Endothelial cell of umbilical vein (primary cell): Measurements from ENCODE around the gene FOXF1. TPM values are rescaled to one million over a fixed set of nuclear protein-coding genes. Genes with fewer than 3 reads are reported as not detected.

ENCODE experiments used
- BruUV-seq: library from RNA; stranded (reverse); fragments of 400-500 nt; replicated peaks from 2 replicates; lab custom pipeline; 2021; lab: Mats Ljungman, UMichigan
- CTCF ChIA-PET: fragments of 300-600, 350-600 bp; sonication (Branson Sonifier 250); formaldehyde crosslinking; loops from one replicate; lab custom pipeline; 2021; ENCODE audit warnings: antibody characterized with exemption, inconsistent platforms; lab: Charles Lee
- POLR2A ChIA-PET: fragments of 300-600, 350-600 bp; sonication (Branson Sonifier 250); formaldehyde crosslinking; loops from one replicate; lab custom pipeline; 2021; ENCODE audit warnings: antibody characterized with exemption, inconsistent platforms; lab: Charles Lee
- DNase-seq: peaks from one replicate; pipeline ENCODE4 v3.0.0-alpha.2; 2011; ENCODE audit warnings: low read depth, low spot score
- FAIRE-seq: peaks from 2 replicates; lab custom pipeline; 2011; peaks lifted over from hg19 to GRCh38; lab: Jason Lieb, UNC
- H2AFZ ChIP-seq: 2 replicates; pipeline ENCODE4 v1.6.0; 2012; ENCODE audit warnings: low read depth, low read length, control low read depth, inconsistent platforms
- H3K27ac ChIP-seq: 2 replicates; pipeline ENCODE4 v1.5.1; 2011; ENCODE audit warnings: low read depth, mild to moderate bottlenecking, control low read depth, low read length, moderate library complexity; ENCODE audit not compliant: insufficient read depth
- H3K27me3 ChIP-seq, 2 experiments: 2 replicates each; pipeline versions ENCODE4 v1.6.0 to v1.6.1; 2011; ENCODE audit warnings: low read length in 2 of 2, mixed read lengths in 1 of 2; ENCODE audit not compliant: control insufficient read depth in 2 of 2, insufficient read depth in 2 of 2
- H3K36me3 ChIP-seq, 2 experiments: 2 replicates in 1 of 2; 3 replicates in 1 of 2; pipeline ENCODE4 v1.5.1; 2011; ENCODE audit warnings: low read length in 2 of 2, mild to moderate bottlenecking in 1 of 2, moderate library complexity in 1 of 2; ENCODE audit not compliant: control insufficient read depth in 2 of 2, insufficient read depth in 2 of 2; ENCODE audit errors: extremely low read depth in 1 of 2
- H3K4me1 ChIP-seq: 3 replicates; pipeline ENCODE4 v1.5.1; 2011; ENCODE audit warnings: mild to moderate bottlenecking, low read length; ENCODE audit not compliant: control insufficient read depth, insufficient read depth; ENCODE audit errors: extremely low read depth
- H3K4me2 ChIP-seq: 2 replicates; pipeline ENCODE4 v1.6.1; 2011; ENCODE audit warnings: low read length, control low read depth, mixed read lengths; ENCODE audit not compliant: insufficient read depth
- H3K4me3 ChIP-seq, 3 experiments: fragments of 200-600 bp in 1 of 3; sonication (generic), shearing (Covaris generic) in 1 of 3; replicated peaks in 1 of 3; 2 replicates each; pipeline ENCODE4 v1.5.1; 2011 to 2016; ENCODE audit warnings: control low read depth in 3 of 3, low read length in 3 of 3, mild to moderate bottlenecking in 2 of 3, inconsistent platforms in 1 of 3, low read depth in 1 of 3, moderate library complexity in 1 of 3; ENCODE audit not compliant: insufficient read depth in 1 of 3
- H3K79me2 ChIP-seq: 2 replicates; pipeline ENCODE4 v1.6.0; 2012; ENCODE audit warnings: low read length, inconsistent platforms; ENCODE audit not compliant: control insufficient read depth, insufficient read depth
- H3K9ac ChIP-seq: replicated peaks from 2 replicates; pipeline ENCODE3; 2011; ENCODE audit warnings: low read length, control low read depth; ENCODE audit not compliant: insufficient read depth; ENCODE audit errors: extremely low read depth
- H3K9me1 ChIP-seq: replicated peaks from 3 replicates; pipeline ENCODE4 v1.6.0; 2011; ENCODE audit warnings: mild to moderate bottlenecking, low read length; ENCODE audit not compliant: control insufficient read depth, insufficient read depth; ENCODE audit errors: extremely low read depth
- H3K9me3 ChIP-seq: replicated peaks from 2 replicates; pipeline ENCODE4 v1.5.1; 2012; ENCODE audit warnings: low read length, inconsistent platforms; ENCODE audit not compliant: control insufficient read depth, insufficient read depth
- H4K20me1 ChIP-seq: replicated peaks from 2 replicates; pipeline ENCODE3; 2011; ENCODE audit warnings: mild to moderate bottlenecking, low read length; ENCODE audit not compliant: control insufficient read depth, insufficient read depth; ENCODE audit errors: extremely low read depth
- CTCF ChIP-seq, 2 donors: IDR thresholded peaks; 1 replicate in 1 of 2; 2 replicates in 1 of 2; pipeline ENCODE4 v1.5.1; 2011; ENCODE audit warnings: low read length in 2 of 2, mild to moderate bottlenecking in 2 of 2, moderate library complexity in 2 of 2, control low read depth in 1 of 2, inconsistent platforms in 1 of 2, low read depth in 1 of 2; ENCODE audit not compliant: insufficient read depth in 1 of 2; ENCODE audit errors: extremely low read depth in 1 of 2
- EZH2 ChIP-seq: IDR thresholded peaks from 2 replicates; pipeline ENCODE4 v1.6.1; 2012; ENCODE audit warnings: borderline replicate concordance, low read depth, mild to moderate bottlenecking, moderate library complexity, low read length, inconsistent platforms; ENCODE audit not compliant: severe bottlenecking
- FOS ChIP-seq: IDR thresholded peaks from 2 replicates; pipeline ENCODE4 v1.6.1; 2011; ENCODE audit warnings: mild to moderate bottlenecking, low read length, moderate library complexity, borderline replicate concordance; ENCODE audit not compliant: insufficient read depth
- GATA2 ChIP-seq: IDR thresholded peaks from 2 replicates; pipeline ENCODE4 v1.7.0; 2011; ENCODE audit warnings: low read depth, mild to moderate bottlenecking, moderate library complexity, mixed read lengths, low read length; ENCODE audit not compliant: insufficient read length, insufficient read depth
- JUN ChIP-seq: IDR thresholded peaks from 2 replicates; pipeline ENCODE4 v1.6.1; 2011; ENCODE audit warnings: borderline replicate concordance, low read depth; ENCODE audit not compliant: insufficient read length, insufficient read depth
- MAX ChIP-seq: IDR thresholded peaks from 2 replicates; pipeline ENCODE4 v1.6.1; 2011; ENCODE audit not compliant: insufficient read depth, insufficient read length
- MYC ChIP-seq: IDR thresholded peaks from one replicate; pipeline ENCODE4 v1.6.1; 2011; ENCODE audit warnings: mild to moderate bottlenecking, low read depth, low read length
- POLR2A ChIP-seq: IDR thresholded peaks from 2 replicates; pipeline ENCODE4 v1.6.1; 2012; ENCODE audit warnings: low read depth, mild to moderate bottlenecking, control low read depth, low read length
- POLR2AphosphoS5 ChIP-seq: IDR thresholded peaks from 2 replicates; pipeline ENCODE4 v1.6.1; 2012; ENCODE audit warnings: low read depth, mild to moderate bottlenecking, control low read depth, low read length, moderate library complexity; ENCODE audit not compliant: insufficient read depth
- dilution Hi-C: fragments of 300-500 bp; cut with MboI; formaldehyde crosslinking; loops from one replicate; pipeline ENCODE4 v1.15.0; 2019; ENCODE audit warnings: low sequenced_read_pairs; ENCODE audit not compliant: extremely low pct_ligation_motif_present
- intact Hi-C: fragments of 100-400 bp; cut with micrococcal nuclease; formaldehyde crosslinking; loops from one replicate; pipeline ENCODE4 v1.10.0; 2022
- polyA plus RNA-seq, 4 experiments: library from polyadenylated mRNA; depleted of rRNA in 3 of 4; stranded (reverse) in 3 of 4; unstranded in 1 of 4; fragments of >200 nt; gene quantifications; 2 replicates each; pipeline versions ENCODE4 v1.2.1 to v1.2.3, GENCODE V29; 2011 to 2012; ENCODE audit warnings: missing spikeins in 1 of 4
- total RNA-seq: library from RNA; stranded (reverse); gene quantifications from 2 replicates; pipeline ENCODE4 v1.2.3, GENCODE V29; 2021

FOXF1 gene
- total and polyA plus RNA-seq, 2 donors (not counting 3 experiments of a cell fraction or from before 2014, with no cell fraction given): 1.0 to 1.1 TPM

GRCh38 chr16:86479419-86479818 lies 30.9 kb upstream of the FOXF1 start:
- no peaks in the 10 kb centered on the region for H3K9me3 ChIP-seq
- intact Hi-C loops: no loop called here
- H3K4me1 ChIP-seq: no peaks in the 10 kb centered on the region
- H3K79me2 ChIP-seq: no peaks in the 10 kb centered on the region
- ChIA-PET CTCF (interaction anchor here (1.8 kb wide), 1 partner anchor 227 kb away, joined by 7 read pairs; no protein-coding TSS in a partner anchor), POLR2A (no interaction called here)
- TF ChIP-seq JUN (no peak), EZH2 (no peak), POLR2AphosphoS5 (no peak), POLR2A (no peak), GATA2 (no peak), MAX (no peak), CTCF (IDR thresholded peaks at IDR 0.05; ENCODE audit: extremely low read depth in 1 of 2, insufficient read depth in 1 of 2, low read depth in 1 of 2, low read length in 2 of 2) (no peak), MYC (no peak), FOS (no peak)
- no peak overlapping the region for H3K4me2 ChIP-seq
- H3K9ac ChIP-seq: no peak overlapping the region
- no peak overlapping the region for H3K27ac ChIP-seq
- no peaks in the 10 kb centered on the region for H4K20me1 ChIP-seq
- dilution Hi-C loops: no loop called here
- no peaks in the 10 kb centered on the region for H3K36me3 ChIP-seq
- H3K27me3 ChIP-seq: peaks cover 0 to 6% of the 10 kb centered on the region in 2 experiments
- DNase-seq (no peak), FAIRE-seq (no peak)
- H2AFZ ChIP-seq: no peak overlapping the region
- H3K4me3 ChIP-seq: no peak overlapping the region
- BruUV-seq: no TSS peak
- H3K9me1 ChIP-seq: no peaks in the 10 kb centered on the region
